ENCODE measurements around the gene ABR.

The ABR gene

DNA sequence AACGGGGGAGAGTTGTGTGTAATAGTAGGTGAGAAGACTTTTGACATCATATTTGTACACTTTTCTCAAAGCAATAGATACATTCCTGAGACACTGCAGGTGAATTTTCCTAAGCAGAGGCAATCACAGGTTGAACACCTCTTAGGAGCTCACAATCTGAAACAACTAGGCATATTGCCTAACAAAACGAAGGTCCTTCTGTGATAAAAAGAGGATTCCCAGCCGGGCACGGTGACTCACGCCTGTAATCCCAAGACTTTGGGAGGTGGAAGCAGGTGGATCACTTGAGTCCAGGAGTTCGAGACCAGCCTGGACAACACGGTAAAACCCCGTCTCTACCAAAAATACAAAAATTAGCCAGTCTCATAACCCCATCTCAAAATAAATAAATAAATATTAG lies 217.6 kb downstream of the ABR start:
- DNase-seq (ENCODE audit: low read depth, low spot score) = no peak

DNA sequence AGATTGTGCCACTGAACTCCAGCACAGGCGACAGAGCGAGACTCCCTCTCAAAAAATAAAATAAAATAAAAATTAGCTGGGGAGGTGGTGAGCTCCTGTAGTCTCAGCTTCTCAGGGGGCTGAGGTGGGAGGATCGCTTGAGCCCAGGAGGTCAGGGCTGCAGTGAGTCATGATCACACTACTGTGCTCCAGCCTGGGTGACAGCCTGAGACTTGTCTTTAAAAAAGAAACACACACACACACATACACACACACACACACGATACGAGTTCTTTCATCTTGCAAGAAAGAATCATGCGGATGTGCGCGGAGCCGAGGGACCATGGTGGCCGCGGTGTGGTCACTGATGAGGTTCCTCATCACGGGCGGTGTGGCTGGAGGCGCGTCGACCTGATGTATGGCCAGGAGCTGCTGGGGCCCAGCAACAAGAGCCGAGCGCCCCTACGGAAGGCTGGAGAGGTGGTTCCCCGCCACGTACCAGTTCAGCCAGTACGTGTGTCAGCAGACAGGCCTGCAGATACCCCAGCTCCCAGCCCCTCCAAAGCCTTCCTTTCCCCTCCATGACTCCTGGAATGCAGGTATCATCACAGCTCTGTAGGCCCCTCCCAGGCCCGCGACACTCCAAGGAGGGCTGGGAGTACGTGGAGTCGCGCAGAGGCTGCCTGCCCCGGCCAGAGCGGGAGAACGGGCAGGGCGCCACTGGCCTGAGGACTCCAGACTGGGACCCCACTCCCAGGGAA lies 220.9 kb downstream of the ABR start:
- DNase-seq (ENCODE audit: low read depth, low spot score) = no peak

DNA sequence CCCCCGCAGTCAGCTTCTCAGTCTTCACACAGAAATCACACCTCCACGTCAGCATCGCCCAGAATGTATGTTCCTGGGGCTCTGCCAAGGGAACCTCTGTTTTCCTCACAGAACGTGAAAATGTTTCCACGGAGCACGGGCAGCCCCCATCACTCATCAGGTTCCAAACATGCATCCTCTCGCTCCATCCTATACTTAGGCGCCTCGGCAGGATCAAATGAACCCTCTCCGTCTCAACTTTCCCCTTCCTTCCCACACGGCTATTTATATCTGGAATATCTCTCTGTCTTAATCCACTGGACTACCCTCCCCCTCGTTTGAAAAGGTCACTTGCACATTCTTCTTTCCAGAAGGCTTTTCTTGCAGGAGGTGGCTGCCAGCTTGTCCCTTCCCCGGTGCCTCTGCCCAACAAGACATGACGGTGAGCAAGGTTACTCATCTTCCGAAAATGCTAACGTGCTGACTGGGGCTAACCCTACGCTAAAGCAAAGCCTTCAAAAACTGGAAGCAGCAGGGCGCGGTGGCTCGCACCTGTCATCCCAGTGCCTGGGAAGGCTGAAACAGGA lies 221.8 kb downstream of the ABR start:
- no peak for DNase-seq (ENCODE audit: low read depth, low spot score)

DNA sequence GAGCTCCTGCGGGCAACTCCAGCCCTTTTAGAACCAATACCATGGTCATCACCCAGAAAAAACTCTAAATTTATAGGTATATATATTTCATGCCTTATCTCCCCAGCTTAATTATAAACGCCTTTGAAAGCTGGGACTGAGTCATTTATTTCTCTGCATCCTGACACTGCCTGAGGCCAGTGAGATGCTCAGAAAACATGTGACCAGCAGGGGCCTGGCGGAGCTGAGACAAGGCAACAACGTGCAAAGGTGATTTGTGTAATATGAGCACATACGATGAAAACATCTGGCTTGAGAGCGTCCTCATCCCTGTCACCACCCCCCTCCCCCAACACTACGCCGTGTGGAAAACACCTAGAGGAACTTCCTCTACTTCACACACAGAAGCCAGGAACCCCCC lies 222.9 kb downstream of the ABR start:
- no peak for DNase-seq (ENCODE audit: low read depth, low spot score)

DNA sequence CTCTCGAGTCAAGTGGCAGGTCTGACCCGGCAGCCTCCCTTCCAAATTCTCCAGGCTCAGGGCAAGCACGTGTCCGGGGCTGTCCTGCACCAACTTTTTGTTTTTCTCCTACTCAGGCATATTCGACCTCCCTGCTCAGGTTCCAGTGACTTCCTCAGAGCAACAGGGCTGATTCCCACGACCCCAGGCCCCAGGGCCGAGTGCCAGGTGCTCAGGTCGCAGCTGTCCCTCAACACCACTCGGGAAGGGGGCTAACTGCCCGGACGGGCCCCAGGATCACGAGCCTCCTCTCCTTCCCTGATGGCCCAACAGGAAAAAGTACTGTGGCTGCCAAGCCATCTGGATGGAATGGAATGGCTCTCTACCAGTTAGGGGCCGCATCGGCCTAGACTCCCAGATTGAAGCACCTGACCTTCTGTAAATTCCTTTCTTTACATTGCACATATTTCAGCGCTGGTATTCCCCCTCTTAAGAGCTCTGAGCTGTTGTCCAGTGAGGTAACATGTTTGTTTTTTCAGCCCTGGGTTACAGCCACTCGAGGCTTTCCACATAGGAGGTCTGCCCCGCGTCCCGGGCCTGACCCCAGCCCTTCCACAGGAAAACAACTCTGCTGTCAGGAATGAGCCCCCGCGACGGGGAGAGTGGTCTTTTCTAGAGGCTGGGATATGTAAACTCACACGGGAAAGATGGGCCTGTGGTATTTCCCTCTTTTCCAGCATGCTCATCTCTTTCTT lies 225.2 kb downstream of the ABR start:
- DNase-seq (ENCODE audit: low read depth, low spot score) = no peak

DNA sequence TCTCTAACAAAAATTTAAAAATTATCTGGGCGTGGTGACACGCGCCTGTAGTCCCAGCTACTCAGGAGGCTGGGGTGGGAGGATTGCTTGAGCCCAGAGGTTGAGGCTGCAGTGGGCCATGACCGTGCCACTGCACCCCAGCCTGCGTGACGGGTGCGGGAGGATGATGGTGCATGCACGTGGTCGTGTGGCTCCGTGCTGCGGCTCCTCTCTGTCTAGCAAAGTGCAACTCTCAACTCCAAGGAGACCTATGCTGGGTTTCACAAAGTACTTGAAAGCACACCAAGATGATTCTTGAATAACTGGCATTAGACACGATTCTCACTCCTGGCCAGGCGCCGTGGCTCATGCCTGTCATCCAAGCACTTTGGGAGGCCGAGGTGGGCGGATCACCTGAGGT lies 226.0 kb downstream of the ABR start:
- DNase-seq (ENCODE audit: low read depth, low spot score) = no peak

All from activated CD4-positive, CD25-positive, alpha-beta regulatory T cell treated with anti-CD3 and anti-CD28 coated beads, Interleukin-2, amount 50 U/mL, for 16 hours (primary cell).